K562 (cell line): Measurements from ENCODE around the gene PLP2. TPM values are rescaled to one million over a fixed set of nuclear protein-coding genes. Genes with fewer than 3 reads are reported as not detected.
A peak's percentile ranks its signal among the peaks of the same experiment; 100 is the strongest.

ENCODE experiments used
- CREB1 ChIP-seq, 2 experiments: sonication (generic) in 1 of 2; formaldehyde crosslinking in 1 of 2; IDR thresholded peaks; 2 replicates each; pipeline versions ENCODE4 v1.6.1 to v1.8.0; 2012 to 2022; ENCODE audit warnings: inconsistent platforms in 1 of 2, mild to moderate bottlenecking in 1 of 2, missing genetic modification reagents in 1 of 2, moderate library complexity in 1 of 2
- FOXJ2 ChIP-seq: fragments of 200-800 bp; sonication (Bioruptor generic); IDR thresholded peaks from 2 replicates; pipeline ENCODE4 v1.6.1; 2016; ENCODE audit warnings: missing genetic modification characterization, missing compliant biosample characterization
- HDGF ChIP-seq: fragments of 450-650 bp; IDR thresholded peaks from 2 replicates; pipeline ENCODE4 v1.6.1; 2016
- MCM7 ChIP-seq, 2 experiments: fragments of 450-650 bp; IDR thresholded peaks; 2 replicates each; pipeline ENCODE4 v1.6.1; 2016 to 2018
- NCOA4 ChIP-seq: fragments of 450-650 bp; IDR thresholded peaks from 2 replicates; pipeline ENCODE4 v1.6.1; 2018; ENCODE audit warnings: mild to moderate bottlenecking; ENCODE audit not compliant: partially characterized antibody
- PHF21A ChIP-seq: fragments of 450-650 bp; IDR thresholded peaks from 2 replicates; pipeline ENCODE4 v1.6.1; 2017; ENCODE audit warnings: low read depth, borderline replicate concordance
- SMAD3 ChIP-seq: fragments of 450-650 bp; formaldehyde crosslinking; conservative IDR thresholded peaks from 2 replicates; pipeline ENCODE4 v1.4.0; 2020; ENCODE audit warnings: mild to moderate bottlenecking
- SRSF9 ChIP-seq: fragments of 200-400 bp; formaldehyde crosslinking; IDR thresholded peaks from 2 replicates; pipeline ENCODE4 v1.6.1; 2017; ENCODE audit warnings: low read depth, low read length, borderline replicate concordance
- XRCC5 ChIP-seq: fragments of 200-400 bp; formaldehyde crosslinking; IDR thresholded peaks from 2 replicates; pipeline ENCODE4 v1.6.1; 2017; ENCODE audit warnings: low read depth, mild to moderate bottlenecking, low read length
- ZNF263 ChIP-seq: sonication (generic); formaldehyde crosslinking; IDR thresholded peaks from 2 replicates; pipeline ENCODE4 v1.8.0; 2022; ENCODE audit warnings: mild to moderate bottlenecking, missing genetic modification reagents, borderline replicate concordance
- polyA plus RNA-seq, 8 experiments: library from polyadenylated mRNA; depleted of rRNA in 4 of 8; stranded (reverse) in 5 of 8; unstranded in 3 of 8; fragments of >200 nt; fragmentation: Nextera tagmentation in 2 of 8; fragmentation: Illumina TruSeq in 1 of 8; extraction: Ambion mirVana in 2 of 8; extraction: Trizol in 1 of 8; gene quantifications; 2 replicates each; pipeline versions ENCODE4 v1.2.1 to v1.2.3, GENCODE V29; 2011 to 2014; ENCODE audit warnings: inconsistent platforms in 1 of 8, missing spikeins in 1 of 8
- total RNA-seq, 7 experiments: library from RNA; depleted of rRNA in 6 of 7; stranded (reverse); fragments of >200 nt in 6 of 7; fragmentation: Illumina TruSeq in 2 of 7; extraction: Trizol in 2 of 7; gene quantifications; 2 replicates each; pipeline versions ENCODE4 v1.2.1 to v1.2.3, GENCODE V29; 2011 to 2021; ENCODE audit warnings: low replicate concordance in 1 of 7
- TF ChIP-seq, protein P1 (sequence below): fragments of 150-350 bp; IDR thresholded peaks from 2 replicates; pipeline ENCODE4 v1.6.1; 2014; ENCODE audit warnings: low read depth, mild to moderate bottlenecking, low read length, borderline replicate concordance
- TF ChIP-seq, protein P2 (sequence below): sonication (generic); formaldehyde crosslinking; IDR thresholded peaks from 2 replicates; pipeline ENCODE4 v1.8.0; 2022; ENCODE audit warnings: mild to moderate bottlenecking, missing genetic modification reagents, borderline replicate concordance
- TF ChIP-seq, protein P3 (sequence below): conservative IDR thresholded peaks from 2 replicates; pipeline ENCODE4 v1.6.1; 2011; ENCODE audit warnings: low read depth, mild to moderate bottlenecking, low read length; ENCODE audit not compliant: control insufficient read depth
- TF ChIP-seq, protein P4 (sequence below): IDR thresholded peaks from 3 replicates; pipeline ENCODE4 v1.6.1; 2011; ENCODE audit warnings: borderline replicate concordance, mild to moderate bottlenecking; ENCODE audit not compliant: insufficient read length, insufficient read depth
- TF ChIP-seq, protein P5 (sequence below), 2 experiments: IDR thresholded peaks; 2 replicates each; pipeline ENCODE4 v1.6.1; 2011; ENCODE audit warnings: borderline replicate concordance in 1 of 2, control low read depth in 1 of 2, low read depth in 1 of 2, low read length in 1 of 2, mild to moderate bottlenecking in 1 of 2, mixed read lengths in 1 of 2, moderate library complexity in 1 of 2; ENCODE audit not compliant: insufficient read depth in 1 of 2, insufficient read length in 1 of 2, poor library complexity in 1 of 2, severe bottlenecking in 1 of 2; ENCODE audit errors: extremely low read depth in 1 of 2

The PLP2 gene
- total and polyA plus RNA-seq, 9 of the 15 experiments (the other 6 are each of a cell fraction or from before 2014, with no cell fraction given): 34.7 to 236 (median 112) TPM

DNA sequence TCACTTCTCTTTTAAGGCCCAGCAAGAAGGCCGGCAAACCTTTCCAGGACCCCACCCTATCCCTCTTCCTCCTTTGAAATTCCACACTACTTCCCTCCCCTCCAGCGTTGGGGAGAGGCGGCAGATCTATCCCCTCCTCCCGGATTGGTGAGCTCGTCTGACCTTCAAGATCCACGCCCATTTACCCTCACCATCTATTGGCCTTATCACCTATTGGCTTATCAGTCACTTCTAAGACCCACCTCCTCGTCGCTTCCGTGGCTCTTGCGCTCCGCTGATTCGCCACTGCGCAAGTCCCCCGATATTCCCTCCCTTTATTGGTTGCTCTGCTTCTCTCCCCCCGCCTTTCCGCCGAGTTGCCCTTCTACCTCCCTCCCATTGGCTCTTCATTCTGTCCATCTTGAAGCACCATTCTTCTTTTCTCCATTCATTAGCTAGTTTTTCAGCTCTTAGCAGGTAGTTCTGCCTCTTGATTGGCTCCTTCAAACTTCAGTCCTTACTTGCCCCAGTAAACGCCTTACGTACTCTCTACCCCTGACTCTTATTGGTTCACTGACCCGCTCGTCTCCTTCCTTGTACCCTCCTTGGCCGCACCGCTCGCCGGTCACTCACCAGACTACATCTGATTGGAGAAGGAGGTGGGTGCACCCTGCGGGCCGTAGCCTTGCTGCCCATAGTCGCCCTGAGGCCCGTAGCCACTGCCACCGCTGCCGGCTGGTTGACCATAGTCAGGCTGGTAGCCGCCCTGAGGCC is 19.3 kb downstream of the PLP2 start (continued):
- TF ChIP-seq, protein P1, sequence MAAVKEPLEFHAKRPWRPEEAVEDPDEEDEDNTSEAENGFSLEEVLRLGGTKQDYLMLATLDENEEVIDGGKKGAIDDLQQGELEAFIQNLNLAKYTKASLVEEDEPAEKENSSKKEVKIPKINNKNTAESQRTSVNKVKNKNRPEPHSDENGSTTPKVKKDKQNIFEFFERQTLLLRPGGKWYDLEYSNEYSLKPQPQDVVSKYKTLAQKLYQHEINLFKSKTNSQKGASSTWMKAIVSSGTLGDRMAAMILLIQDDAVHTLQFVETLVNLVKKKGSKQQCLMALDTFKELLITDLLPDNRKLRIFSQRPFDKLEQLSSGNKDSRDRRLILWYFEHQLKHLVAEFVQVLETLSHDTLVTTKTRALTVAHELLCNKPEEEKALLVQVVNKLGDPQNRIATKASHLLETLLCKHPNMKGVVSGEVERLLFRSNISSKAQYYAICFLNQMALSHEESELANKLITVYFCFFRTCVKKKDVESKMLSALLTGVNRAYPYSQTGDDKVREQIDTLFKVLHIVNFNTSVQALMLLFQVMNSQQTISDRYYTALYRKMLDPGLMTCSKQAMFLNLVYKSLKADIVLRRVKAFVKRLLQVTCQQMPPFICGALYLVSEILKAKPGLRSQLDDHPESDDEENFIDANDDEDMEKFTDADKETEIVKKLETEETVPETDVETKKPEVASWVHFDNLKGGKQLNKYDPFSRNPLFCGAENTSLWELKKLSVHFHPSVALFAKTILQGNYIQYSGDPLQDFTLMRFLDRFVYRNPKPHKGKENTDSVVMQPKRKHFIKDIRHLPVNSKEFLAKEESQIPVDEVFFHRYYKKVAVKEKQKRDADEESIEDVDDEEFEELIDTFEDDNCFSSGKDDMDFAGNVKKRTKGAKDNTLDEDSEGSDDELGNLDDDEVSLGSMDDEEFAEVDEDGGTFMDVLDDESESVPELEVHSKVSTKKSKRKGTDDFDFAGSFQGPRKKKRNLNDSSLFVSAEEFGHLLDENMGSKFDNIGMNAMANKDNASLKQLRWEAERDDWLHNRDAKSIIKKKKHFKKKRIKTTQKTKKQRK: peak; percentile 98
- TF ChIP-seq, protein P2, sequence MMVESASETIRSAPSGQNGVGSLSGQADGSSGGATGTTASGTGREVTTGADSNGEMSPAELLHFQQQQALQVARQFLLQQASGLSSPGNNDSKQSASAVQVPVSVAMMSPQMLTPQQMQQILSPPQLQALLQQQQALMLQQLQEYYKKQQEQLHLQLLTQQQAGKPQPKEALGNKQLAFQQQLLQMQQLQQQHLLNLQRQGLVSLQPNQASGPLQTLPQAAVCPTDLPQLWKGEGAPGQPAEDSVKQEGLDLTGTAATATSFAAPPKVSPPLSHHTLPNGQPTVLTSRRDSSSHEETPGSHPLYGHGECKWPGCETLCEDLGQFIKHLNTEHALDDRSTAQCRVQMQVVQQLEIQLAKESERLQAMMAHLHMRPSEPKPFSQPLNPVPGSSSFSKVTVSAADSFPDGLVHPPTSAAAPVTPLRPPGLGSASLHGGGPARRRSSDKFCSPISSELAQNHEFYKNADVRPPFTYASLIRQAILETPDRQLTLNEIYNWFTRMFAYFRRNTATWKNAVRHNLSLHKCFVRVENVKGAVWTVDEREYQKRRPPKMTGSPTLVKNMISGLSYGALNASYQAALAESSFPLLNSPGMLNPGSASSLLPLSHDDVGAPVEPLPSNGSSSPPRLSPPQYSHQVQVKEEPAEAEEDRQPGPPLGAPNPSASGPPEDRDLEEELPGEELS: 0 out of 2 replicates have a peak, but pooled peaks have one; percentile 56
- TF ChIP-seq, protein P3, sequence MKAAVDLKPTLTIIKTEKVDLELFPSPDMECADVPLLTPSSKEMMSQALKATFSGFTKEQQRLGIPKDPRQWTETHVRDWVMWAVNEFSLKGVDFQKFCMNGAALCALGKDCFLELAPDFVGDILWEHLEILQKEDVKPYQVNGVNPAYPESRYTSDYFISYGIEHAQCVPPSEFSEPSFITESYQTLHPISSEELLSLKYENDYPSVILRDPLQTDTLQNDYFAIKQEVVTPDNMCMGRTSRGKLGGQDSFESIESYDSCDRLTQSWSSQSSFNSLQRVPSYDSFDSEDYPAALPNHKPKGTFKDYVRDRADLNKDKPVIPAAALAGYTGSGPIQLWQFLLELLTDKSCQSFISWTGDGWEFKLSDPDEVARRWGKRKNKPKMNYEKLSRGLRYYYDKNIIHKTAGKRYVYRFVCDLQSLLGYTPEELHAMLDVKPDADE: no peak
- TF ChIP-seq MCM7 (IDR thresholded peaks at IDR 0.05) (no peak), CREB1 (IDR thresholded peaks at IDR 0.05) (peak; percentile 82), CREB1 (CRISPR knock-in tag; IDR thresholded peaks at IDR 0.05) (peak; percentile 80), SMAD3 (CRISPR knock-in tag) (no peak), NCOA4 (no peak), PHF21A (no peak), FOXJ2 (tag) (no peak), XRCC5 (no peak), HDGF (no peak), SRSF9 (no peak), ZNF263 (CRISPR knock-in tag) (no peak)
- TF ChIP-seq, protein P4, sequence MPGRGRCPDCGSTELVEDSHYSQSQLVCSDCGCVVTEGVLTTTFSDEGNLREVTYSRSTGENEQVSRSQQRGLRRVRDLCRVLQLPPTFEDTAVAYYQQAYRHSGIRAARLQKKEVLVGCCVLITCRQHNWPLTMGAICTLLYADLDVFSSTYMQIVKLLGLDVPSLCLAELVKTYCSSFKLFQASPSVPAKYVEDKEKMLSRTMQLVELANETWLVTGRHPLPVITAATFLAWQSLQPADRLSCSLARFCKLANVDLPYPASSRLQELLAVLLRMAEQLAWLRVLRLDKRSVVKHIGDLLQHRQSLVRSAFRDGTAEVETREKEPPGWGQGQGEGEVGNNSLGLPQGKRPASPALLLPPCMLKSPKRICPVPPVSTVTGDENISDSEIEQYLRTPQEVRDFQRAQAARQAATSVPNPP: no peak
- TF ChIP-seq, protein P5, sequence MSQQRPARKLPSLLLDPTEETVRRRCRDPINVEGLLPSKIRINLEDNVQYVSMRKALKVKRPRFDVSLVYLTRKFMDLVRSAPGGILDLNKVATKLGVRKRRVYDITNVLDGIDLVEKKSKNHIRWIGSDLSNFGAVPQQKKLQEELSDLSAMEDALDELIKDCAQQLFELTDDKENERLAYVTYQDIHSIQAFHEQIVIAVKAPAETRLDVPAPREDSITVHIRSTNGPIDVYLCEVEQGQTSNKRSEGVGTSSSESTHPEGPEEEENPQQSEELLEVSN (IDR thresholded peaks at IDR 0.05; ENCODE audit: borderline replicate concordance in 1 of 2, extremely low read depth in 1 of 2, insufficient read depth in 1 of 2, insufficient read length in 1 of 2, low read depth in 1 of 2, low read length in 1 of 2, poor library complexity in 1 of 2, severe bottlenecking in 1 of 2): no peak
